LNCAP (cell line): ENCODE measurements around the gene FNIP2.

Source experiments
- CTCF ChIP-seq: fragments of 450-650 bp; IDR thresholded peaks from 2 replicates; pipeline ENCODE4 v1.5.1; 2017; ENCODE audit warnings: mild to moderate bottlenecking

Gene FNIP2

GRCh38 chr4:158787709-158788475 lies 19.1 kb downstream of the FNIP2 start:
- no peak for TF ChIP-seq CTCF

GRCh38 chr4:158788516-158788915 lies 19.7 kb downstream of the FNIP2 start:
- no peak for TF ChIP-seq CTCF

GRCh38 chr4:158789853-158790252 lies 21.0 kb downstream of the FNIP2 start:
- TF ChIP-seq CTCF: no peak

GRCh38 chr4:158793021-158793420 lies 24.2 kb downstream of the FNIP2 start:
- TF ChIP-seq CTCF: no peak

GRCh38 chr4:158796370-158797140 lies 27.7 kb downstream of the FNIP2 start:
- TF ChIP-seq CTCF: no peak

GRCh38 chr4:158798062-158798461 lies 29.2 kb downstream of the FNIP2 start:
- no peak for TF ChIP-seq CTCF

- TF ChIP-seq CTCF: no peak
Measured at GRCh38 chr4:158799013-158799770, 30.4 kb downstream of the FNIP2 start.
